ENCODE data around the gene CDKN1A.

Gene CDKN1A

GRCh38 chr6:36685926-36686667 lies 7.6 kb downstream of the CDKN1A start:
- no peak for DNase-seq (ENCODE audit: low read depth)
- TF ChIP-seq CTCF (IDR thresholded peaks at IDR 0.05; ENCODE audit: low read depth, low read length, missing control alignments): no peak
- in situ Hi-C loops (cut with HindIII; ENCODE audit: low sequenced_read_pairs): no loop called here
- no peak overlapping the region for H3K4me3 ChIP-seq (ENCODE audit: low read depth, low read length)

DNA sequence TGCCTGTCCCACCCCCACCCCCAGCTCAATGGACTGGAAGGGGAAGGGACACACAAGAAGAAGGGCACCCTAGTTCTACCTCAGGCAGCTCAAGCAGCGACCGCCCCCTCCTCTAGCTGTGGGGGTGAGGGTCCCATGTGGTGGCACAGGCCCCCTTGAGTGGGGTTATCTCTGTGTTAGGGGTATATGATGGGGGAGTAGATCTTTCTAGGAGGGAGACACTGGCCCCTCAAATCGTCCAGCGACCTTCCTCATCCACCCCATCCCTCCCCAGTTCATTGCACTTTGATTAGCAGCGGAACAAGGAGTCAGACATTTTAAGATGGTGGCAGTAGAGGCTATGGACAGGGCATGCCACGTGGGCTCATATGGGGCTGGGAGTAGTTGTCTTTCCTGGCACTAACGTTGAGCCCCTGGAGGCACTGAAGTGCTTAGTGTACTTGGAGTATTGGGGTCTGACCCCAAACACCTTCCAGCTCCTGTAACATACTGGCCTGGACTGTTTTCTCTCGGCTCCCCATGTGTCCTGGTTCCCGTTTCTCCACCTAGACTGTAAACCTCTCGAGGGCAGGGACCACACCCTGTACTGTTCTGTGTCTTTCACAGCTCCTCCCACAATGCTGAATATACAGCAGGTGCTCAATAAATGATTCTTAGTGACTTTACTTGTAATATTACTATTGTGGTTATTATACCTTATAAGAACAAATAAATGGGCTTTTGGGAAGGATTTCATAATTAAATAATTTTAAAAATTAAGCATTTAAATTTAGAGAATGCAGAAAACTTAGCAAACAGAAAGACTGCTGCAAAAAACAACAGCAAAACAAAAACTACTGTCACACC lies 8.4 kb downstream of the CDKN1A start:
- no peak overlapping the region for H3K4me3 ChIP-seq (ENCODE audit: low read depth, low read length)
- TF ChIP-seq CTCF (IDR thresholded peaks at IDR 0.05; ENCODE audit: low read depth, low read length, missing control alignments): no peak
- DNase-seq (ENCODE audit: low read depth): no peak
- in situ Hi-C loops (cut with HindIII; ENCODE audit: low sequenced_read_pairs): no loop called here

- no peak overlapping the region for H3K4me3 ChIP-seq (ENCODE audit: low read depth, low read length)
- no peak for DNase-seq (ENCODE audit: low read depth)
- TF ChIP-seq CTCF (IDR thresholded peaks at IDR 0.05; ENCODE audit: low read depth, low read length, missing control alignments): no peak
- in situ Hi-C loops (cut with HindIII; ENCODE audit: low sequenced_read_pairs): no loop called here
These were observed 9.7 kb downstream of the CDKN1A start for GRCh38 chr6:36688063-36688738.

GRCh38 chr6:36688739-36689075 lies 10.2 kb downstream of the CDKN1A start:
- no peak for TF ChIP-seq CTCF (IDR thresholded peaks at IDR 0.05; ENCODE audit: low read depth, low read length, missing control alignments)
- in situ Hi-C loops (cut with HindIII; ENCODE audit: low sequenced_read_pairs): no loop called here
- DNase-seq (ENCODE audit: low read depth): no peak
- no peak overlapping the region for H3K4me3 ChIP-seq (ENCODE audit: low read depth, low read length)

- H3K4me3 ChIP-seq (ENCODE audit: low read depth, low read length): no peak overlapping the region
- no peak for DNase-seq (ENCODE audit: low read depth)
- no peak for TF ChIP-seq CTCF (IDR thresholded peaks at IDR 0.05; ENCODE audit: low read depth, low read length, missing control alignments)
- in situ Hi-C loops (cut with HindIII; ENCODE audit: low sequenced_read_pairs): no loop called here
These were observed 12.5 kb downstream of the CDKN1A start for GRCh38 chr6:36691011-36691410.

- in situ Hi-C loops (cut with HindIII; ENCODE audit: low sequenced_read_pairs): no loop called here
These were observed 13.1 kb downstream of the CDKN1A start for GRCh38 chr6:36691612-36692011.

More at GRCh38 chr6:36691612-36692011, 13.1 kb downstream of the CDKN1A start:
- H3K4me3 ChIP-seq (ENCODE audit: low read depth, low read length): no peak overlapping the region
- no peak for TF ChIP-seq CTCF (IDR thresholded peaks at IDR 0.05; ENCODE audit: low read depth, low read length, missing control alignments)
- no peak for DNase-seq (ENCODE audit: low read depth)

All from astrocyte of the cerebellum (primary cell).